IPS-NIHi11 (cell line): ENCODE data around the gene SLC7A7.
"Not testable (repeated sequence)": the region's sequence is repeated elsewhere in the genome, so short reads cannot be mapped to it uniquely, and the experiment has no call there.

Experiments used
- DNase-seq: peaks from one replicate; pipeline ENCODE4 v3.0.0; 2012; ENCODE audit warnings: mixed read lengths, low spot score

The SLC7A7 gene

GRCh38 chr14:22814941-22815713 lies at the start of gene SLC7A7:
Gene SLC7A7, minus strand, starts transcription at chr14:22815435. Its CDS starts 2,037 bp downstream, at chr14:22813398.
- DNase-seq = no peak

- DNase-seq = no peak
Observed at GRCh38 chr14:22864979-22865378, 49.7 kb upstream of the SLC7A7 start.

GRCh38 chr14:22861651-22862050 lies 46.4 kb upstream of the SLC7A7 start:
- no peak for DNase-seq

GRCh38 chr14:22860377-22860776 lies 45.1 kb upstream of the SLC7A7 start:
- not testable (repeated sequence) for DNase-seq

- no peak for DNase-seq
Observed at GRCh38 chr14:22856428-22856827, 41.2 kb upstream of the SLC7A7 start.

GRCh38 chr14:22854963-22855724 lies 39.9 kb upstream of the SLC7A7 start:
- no peak for DNase-seq

- DNase-seq = not testable (repeated sequence)
Observed at GRCh38 chr14:22854296-22854695, 39.1 kb upstream of the SLC7A7 start.

- peak; percentile 87 for DNase-seq
Observed at GRCh38 chr14:22852940-22853767, 37.9 kb upstream of the SLC7A7 start.

GRCh38 chr14:22852599-22852939 lies 37.3 kb upstream of the SLC7A7 start:
- DNase-seq = no peak

GRCh38 chr14:22852178-22852577 lies 36.9 kb upstream of the SLC7A7 start:
- not testable (repeated sequence) for DNase-seq

- no peak for DNase-seq
Observed at GRCh38 chr14:22850944-22851764, 35.9 kb upstream of the SLC7A7 start.

- DNase-seq = no peak
Observed at GRCh38 chr14:22849212-22849819, 34.1 kb upstream of the SLC7A7 start.

GRCh38 chr14:22848351-22849164 lies 33.3 kb upstream of the SLC7A7 start:
- no peak for DNase-seq

- DNase-seq = peak; percentile 54
Observed at GRCh38 chr14:22847661-22848341, 32.6 kb upstream of the SLC7A7 start.

GRCh38 chr14:22846811-22847307 lies 31.6 kb upstream of the SLC7A7 start:
- DNase-seq = no peak

GRCh38 chr14:22845821-22846625 lies 30.8 kb upstream of the SLC7A7 start:
- no peak for DNase-seq

- DNase-seq = no peak
Observed at GRCh38 chr14:22845103-22845394, 29.8 kb upstream of the SLC7A7 start.

- DNase-seq = no peak
Observed at GRCh38 chr14:22844221-22845102, 29.2 kb upstream of the SLC7A7 start.
